HG02763 (cell line): Measurements from ENCODE around the gene PITHD1.
"Not testable (repeated sequence)": the region's sequence is repeated elsewhere in the genome, so short reads cannot be mapped to it uniquely, and the experiment has no call there.

ENCODE experiments used
- ATAC-seq: cut with Tn5 transposase; IDR thresholded peaks from one replicate; pipeline ENCODE4 v1.9.1; 2021; ENCODE audit warnings: mild to moderate bottlenecking, moderate library complexity; ENCODE audit not compliant: unreplicated experiment

Gene PITHD1

GRCh38 chr1:23772854-23773242, 5.4 kb upstream of the PITHD1 start:
- no peak for ATAC-seq

DNA sequence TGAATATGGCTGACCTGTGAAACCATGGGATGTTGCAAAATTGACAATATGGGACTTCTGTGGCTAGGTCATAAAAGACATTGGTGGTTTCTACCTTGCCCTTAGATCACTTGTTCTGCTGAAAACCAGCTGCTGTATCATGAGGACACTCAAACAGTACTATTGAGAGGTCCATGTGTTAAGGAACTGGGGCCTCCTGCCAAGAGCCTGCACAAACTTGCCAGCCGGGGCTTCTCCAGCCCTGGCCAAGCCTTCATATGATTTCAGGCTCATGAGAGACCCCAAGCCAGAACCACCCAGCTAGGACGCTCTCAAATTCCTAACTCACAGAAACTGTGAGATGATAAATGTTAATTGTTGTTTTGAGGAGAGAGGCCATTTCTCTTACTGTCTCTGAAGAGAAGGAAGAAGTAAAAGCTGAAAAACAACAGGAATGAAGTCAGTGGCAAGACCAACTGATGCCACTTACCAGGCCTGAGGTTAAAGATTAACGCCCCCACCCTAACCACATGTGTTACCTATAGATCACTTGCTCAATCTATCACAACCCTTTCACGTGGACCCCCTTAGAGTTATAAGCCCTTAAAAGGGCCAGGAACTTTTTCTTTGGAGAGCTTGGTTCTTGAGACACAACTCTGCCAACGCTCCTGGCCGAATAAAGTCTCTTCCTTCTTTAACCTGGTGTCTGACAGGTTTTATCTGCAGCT, 3.9 kb upstream of the PITHD1 start:
- ATAC-seq: no peak

- no peak for ATAC-seq
Observed at GRCh38 chr1:23776217-23776616, 2.0 kb upstream of the PITHD1 start.

DNA sequence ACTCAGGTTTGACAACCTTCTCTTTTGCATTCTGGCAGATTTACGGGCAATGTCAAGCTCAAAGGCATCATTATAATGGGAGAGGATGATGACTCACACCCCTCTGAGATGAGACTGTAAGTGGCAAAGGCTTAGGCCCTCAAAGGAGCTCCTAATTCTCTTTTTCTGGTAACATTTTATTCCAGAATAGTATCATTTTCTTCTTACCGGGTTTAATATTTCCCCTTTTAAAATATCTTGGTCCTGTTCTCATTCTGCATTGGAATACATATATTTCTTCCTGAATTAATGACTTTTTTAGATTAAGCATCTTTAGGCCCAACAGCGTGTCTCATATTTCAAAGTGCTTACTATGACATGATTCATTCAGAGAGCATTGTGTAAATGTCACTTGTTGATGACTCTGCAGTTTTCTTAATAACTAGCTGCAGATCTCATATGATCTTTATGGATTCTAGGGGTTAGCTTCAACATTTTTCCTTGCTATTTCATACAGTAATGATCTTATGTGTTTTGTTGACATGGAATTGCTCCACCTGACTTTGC, 1.7 kb downstream of the PITHD1 start:
- ATAC-seq: no peak

DNA sequence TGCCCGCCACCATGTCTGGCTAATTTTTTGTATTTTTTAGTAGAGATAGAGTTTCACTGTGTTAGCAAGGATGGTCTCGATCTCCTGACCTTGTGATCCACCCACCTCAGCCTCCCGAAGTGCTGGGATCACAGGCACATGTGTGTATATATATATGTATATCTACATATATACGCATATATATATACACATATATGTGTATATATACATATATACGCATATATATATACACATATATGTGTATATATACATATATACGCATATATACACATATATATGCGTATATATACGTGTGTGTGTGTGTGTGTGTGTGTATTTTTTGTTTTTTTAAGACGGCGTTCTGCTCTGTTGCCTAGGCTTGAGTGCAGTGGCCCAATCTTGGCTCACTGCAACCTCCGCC, 4.9 kb downstream of the PITHD1 start:
- not testable (repeated sequence) for ATAC-seq

- no peak for ATAC-seq
Observed at GRCh38 chr1:23784846-23785245, 6.6 kb downstream of the PITHD1 start.

DNA sequence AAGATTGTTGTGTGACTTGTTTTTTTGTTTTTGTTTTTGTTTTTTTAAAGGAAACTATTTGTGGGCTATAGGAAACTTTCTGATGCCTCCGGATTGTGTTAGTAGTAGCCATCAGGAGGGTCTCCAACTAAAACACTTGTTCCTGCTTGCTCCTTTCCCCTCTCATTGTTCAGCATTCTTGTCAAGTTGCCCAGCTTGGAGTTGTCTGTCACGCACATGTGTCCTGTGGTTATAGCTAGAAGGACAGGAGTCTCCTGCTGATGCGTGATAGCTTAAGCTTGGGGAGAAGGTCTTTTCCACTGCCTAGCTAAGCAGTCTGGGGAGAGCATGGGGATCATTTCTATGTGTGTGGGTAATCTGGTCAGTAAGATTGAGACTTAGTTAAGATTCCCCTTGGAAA, 9.5 kb downstream of the PITHD1 start:
- ATAC-seq: no peak

GRCh38 chr1:23788695-23789094, 10.5 kb downstream of the PITHD1 start:
- ATAC-seq: no peak

- peak; percentile 81 for ATAC-seq
Observed at GRCh38 chr1:23790696-23791515, 12.7 kb downstream of the PITHD1 start, which contains the start of gene LYPLA2. TSS of gene LYPLA2 (plus strand) at chr1:23791145. CDS start at chr1:23792683, 1,538 bp downstream.

GRCh38 chr1:23791516-23792047, 13.4 kb downstream of the PITHD1 start:
- ATAC-seq: no peak

- no peak for ATAC-seq
Observed at GRCh38 chr1:23792151-23792945, 14.1 kb downstream of the PITHD1 start.

DNA sequence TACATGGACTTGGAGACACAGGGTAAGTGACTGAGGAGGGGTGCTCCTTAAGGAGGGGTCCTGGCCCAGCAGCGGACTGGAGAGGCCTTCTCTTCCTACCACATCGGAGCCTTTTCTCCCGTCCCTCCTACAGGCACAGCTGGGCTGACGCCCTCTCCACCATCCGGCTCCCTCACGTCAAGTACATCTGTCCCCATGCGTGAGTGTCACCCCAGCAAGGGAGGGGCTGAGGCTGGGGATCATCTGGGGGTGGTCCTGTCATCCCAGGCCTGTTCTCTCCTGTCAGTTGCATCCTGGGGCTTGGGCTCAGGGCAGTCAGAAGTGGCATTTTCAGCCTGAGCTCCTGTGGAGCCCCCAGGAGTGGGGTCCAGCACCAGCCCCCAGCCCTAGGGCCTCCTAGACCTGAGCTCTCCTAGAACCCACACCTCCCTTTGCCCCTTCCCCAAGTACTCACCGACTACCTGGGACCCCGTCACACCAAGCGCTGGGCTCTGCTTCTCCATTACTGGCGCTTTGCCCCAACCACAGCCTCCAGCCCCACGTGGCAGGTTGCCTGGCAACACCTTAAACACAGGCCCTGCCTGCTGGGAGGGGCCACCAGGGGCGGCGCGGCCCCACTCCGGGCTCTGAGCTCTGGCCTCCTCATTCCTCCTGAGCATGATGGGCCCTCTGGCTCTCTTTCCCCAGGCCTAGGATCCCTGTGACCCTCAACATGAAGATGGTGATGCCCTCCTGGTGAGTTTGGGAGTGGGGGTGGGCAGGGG, 15.0 kb downstream of the PITHD1 start:
- no peak for ATAC-seq

DNA sequence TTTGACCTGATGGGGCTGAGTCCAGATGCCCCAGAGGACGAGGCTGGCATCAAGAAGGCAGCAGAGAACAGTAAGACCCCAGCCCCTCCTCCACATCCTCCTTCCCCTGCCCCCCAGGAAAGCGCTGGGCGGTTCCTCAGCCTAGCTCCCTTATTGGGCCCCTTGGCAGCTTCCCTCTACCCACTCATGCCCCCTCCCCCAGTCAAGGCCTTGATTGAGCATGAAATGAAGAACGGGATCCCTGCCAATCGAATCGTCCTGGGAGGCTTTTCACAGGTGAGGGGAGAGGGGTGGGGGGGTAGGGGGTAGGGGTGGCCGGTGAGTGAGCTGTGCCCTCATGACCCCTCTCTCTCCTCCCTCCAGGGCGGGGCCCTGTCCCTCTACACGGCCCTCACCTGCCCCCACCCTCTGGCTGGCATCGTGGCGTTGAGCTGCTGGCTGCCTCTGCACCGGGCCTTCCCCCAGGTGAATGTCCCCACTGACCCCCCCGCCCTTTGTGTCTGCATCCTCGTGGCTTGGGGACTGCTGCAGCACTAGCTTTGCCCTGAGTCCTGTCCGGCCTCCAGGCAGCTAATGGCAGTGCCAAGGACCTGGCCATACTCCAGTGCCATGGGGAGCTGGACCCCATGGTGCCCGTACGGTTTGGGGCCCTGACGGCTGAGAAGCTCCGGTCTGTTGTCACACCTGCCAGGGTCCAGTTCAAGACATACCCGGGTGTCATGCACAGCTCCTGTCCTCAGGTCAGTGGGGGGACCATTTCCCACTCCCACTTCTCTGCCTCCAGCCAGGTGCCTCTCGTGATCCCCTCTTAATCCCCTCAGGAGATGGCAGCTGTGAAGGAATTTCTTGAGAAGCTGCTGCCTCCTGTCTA, 15.9 kb downstream of the PITHD1 start:
- no peak for ATAC-seq

DNA sequence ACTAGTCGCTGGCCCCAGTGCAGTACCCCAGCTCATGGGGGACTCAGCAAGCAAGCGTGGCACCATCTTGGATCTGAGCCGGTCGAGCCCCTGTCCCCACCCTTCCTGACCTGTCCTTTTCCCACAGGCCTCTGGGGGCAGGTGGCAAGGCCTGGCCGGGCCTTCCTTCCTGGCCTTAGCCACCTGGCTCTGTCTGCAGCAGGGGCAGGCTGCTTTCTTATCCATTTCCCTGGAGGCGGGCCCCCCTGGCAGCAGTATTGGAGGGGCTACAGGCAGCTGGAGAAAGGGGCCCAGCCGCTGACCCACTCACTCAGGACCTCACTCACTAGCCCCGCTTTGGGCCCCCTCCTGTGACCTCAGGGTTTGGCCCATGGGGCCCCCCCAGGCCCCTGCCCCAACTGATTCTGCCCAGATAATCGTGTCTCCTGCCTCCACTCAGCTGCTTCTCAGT, 16.5 kb downstream of the PITHD1 start:
- ATAC-seq: not testable (repeated sequence)

DNA sequence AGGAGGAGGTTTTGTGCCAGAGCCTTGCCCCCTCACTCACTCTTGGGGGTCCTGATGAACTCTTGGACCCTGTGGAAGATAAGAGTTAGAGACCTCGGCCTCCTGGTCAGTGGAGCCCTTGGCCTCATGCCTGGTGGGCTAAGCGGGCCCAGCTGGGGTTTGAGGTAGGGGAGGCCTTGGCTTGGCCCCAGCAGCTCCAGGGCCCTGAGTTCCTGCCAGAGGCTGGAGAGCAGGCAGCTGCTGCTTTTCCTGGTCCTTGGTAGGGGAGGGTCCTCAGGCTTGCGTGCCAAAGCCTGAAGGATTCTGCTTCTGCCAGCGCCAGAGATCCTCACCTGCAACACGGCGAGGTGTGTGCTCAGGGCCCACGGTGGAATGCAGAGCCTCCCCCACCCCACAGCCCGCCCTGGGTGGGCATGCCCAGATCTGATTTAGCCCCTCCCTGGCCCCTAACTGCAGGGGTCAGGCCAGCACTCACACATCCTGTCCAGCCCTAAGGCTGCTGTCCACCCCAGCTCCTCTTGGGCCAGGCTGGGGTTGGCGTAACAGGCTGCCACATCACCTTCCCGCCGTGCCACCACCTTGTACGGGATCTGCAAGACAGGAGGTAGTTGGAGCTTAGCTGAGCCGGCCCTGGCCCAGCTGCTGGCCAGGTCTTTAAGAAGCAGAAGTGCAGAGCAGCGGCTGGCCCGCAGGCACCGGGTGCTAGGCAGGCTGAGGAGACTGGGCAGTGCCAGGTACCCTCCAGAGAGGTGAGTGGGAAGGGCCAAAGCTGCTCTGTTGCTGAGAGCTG, 17.7 kb downstream of the PITHD1 start:
- ATAC-seq: no peak

GRCh38 chr1:23796466-23797271, 18.5 kb downstream of the PITHD1 start:
- ATAC-seq: no peak
